ENCODE results near the gene B4GALNT3.

B4GALNT3 gene

GRCh38 chr12:602700-603068 lies 142.9 kb downstream of the B4GALNT3 start:
- TF ChIP-seq CTCF (IDR thresholded peaks at IDR 0.05; ENCODE audit: low read depth, low read length): no peak
- no peak for DNase-seq (ENCODE audit: extremely low read depth, low read depth)

GRCh38 chr12:604956-605355 lies 145.2 kb downstream of the B4GALNT3 start:
- no peak for DNase-seq (ENCODE audit: extremely low read depth, low read depth)
- TF ChIP-seq CTCF (IDR thresholded peaks at IDR 0.05; ENCODE audit: low read depth, low read length): no peak

GRCh38 chr12:607541-608001 lies 147.8 kb downstream of the B4GALNT3 start:
- no peak for DNase-seq (ENCODE audit: extremely low read depth, low read depth)
- no peak for TF ChIP-seq CTCF (IDR thresholded peaks at IDR 0.05; ENCODE audit: low read depth, low read length)

- no peak for DNase-seq (ENCODE audit: extremely low read depth, low read depth)
- no peak for TF ChIP-seq CTCF (IDR thresholded peaks at IDR 0.05; ENCODE audit: low read depth, low read length)
Observed at GRCh38 chr12:608413-608812, 148.7 kb downstream of the B4GALNT3 start.

- no peak for TF ChIP-seq CTCF (IDR thresholded peaks at IDR 0.05; ENCODE audit: low read depth, low read length)
- DNase-seq (ENCODE audit: extremely low read depth, low read depth): no peak
Observed at GRCh38 chr12:608921-609320, 149.2 kb downstream of the B4GALNT3 start.

- TF ChIP-seq CTCF (IDR thresholded peaks at IDR 0.05; ENCODE audit: low read depth, low read length): no peak
- DNase-seq (ENCODE audit: extremely low read depth, low read depth): no peak
Observed at GRCh38 chr12:611721-612120, 152.0 kb downstream of the B4GALNT3 start.

- no peak for TF ChIP-seq CTCF (IDR thresholded peaks at IDR 0.05; ENCODE audit: low read depth, low read length)
- DNase-seq (ENCODE audit: extremely low read depth, low read depth): no peak
Observed at GRCh38 chr12:612293-612692, 152.6 kb downstream of the B4GALNT3 start.

Measured in AG09319 (cell line).